ENCODE results near the gene IPP. TPM values are rescaled to one million over a fixed set of nuclear protein-coding genes. Genes with fewer than 3 reads are reported as not detected.
"Not testable (repeated sequence)": the region's sequence is repeated elsewhere in the genome, so short reads cannot be mapped to it uniquely, and the experiment has no call there.

Gene IPP
- polyA plus RNA-seq, 6 donors from 2014 or later, result 8.6 to 16.9 (median 11.0) TPM

DNA sequence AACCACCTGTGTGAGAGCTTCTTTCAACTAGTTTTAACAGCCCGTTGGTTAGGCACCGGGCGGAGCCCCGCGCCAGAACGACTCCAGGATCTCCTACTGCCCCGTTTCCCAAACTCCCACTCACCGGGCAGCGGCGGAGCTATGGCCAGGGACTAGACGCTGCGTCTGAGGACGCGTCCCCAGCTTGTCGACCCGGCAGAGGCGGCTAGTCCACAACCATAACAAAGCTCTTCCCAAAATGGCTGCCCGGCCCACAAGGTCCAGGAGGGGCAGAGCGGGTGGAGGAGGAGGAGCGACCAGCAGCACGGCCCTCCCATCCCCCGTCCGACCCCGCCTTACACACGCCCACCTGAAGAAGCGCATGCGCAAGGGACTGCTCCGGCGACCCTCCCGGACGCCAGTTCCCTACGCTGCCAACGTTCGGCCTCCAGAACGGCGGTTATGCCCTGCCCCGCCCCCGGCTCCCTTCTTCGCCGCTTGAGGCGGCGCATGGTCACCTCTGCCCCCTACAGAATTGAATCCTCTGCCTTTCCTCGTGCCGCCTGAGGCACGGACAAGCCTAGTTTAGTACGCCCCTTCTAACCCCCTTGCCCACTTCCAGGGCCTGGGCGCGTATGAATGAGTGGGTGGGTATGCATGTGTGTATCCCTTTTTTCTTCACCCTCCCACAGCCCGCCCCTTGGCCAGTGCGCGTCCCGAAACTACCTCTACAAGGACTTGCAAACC lies 64.0 kb downstream of the IPP start, which contains the start of gene GPBP1L1:
GPBP1L1 (minus strand) TSS at position 246 of the 726 bp plus-strand sequence. CDS start 27,446 bp downstream, outside the sequence.
- Mint-ChIP-seq H3K27ac (peak within 1 kb of the TSS; percentile 97 to 100 (median 99)), H3K9me3 (no peaks in the 10 kb centered on the region), H3K27me3 (no peaks in the 10 kb centered on the region), H3K4me3 (peak within 1 kb of the TSS; percentile 90 to 100 (median 99)), H3K36me3 (peaks cover 0 to 7% of the 10 kb centered on the region in 2 donors), H3K4me1 (peaks cover 30 to 63% (median 45%) of the 10 kb centered on the region in 3 donors)
- ATAC-seq (ENCODE audit: low read depth in 2 of 2), result peak; percentile 66 to 70
- DNase-seq, result peak; percentile 98

DNA sequence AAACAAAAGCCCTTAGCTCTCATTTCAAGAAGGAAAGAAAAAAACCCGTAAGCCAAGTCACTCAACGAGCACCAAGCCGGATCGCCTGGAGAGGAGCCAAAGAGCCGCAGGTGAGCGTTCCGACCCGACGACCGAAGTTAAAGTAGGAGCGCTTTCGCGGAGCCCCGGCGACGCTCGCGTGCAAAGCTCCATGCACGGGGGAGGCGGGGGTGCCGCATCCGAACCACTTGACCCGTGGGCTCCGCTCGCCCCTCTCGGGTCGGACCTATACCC lies 64.5 kb downstream of the IPP start:
- H3K9me3 Mint-ChIP-seq, result no peaks in the 10 kb centered on the region
- DNase-seq, result no peak
- H3K4me1 Mint-ChIP-seq, result peaks cover 33 to 68% (median 50%) of the 10 kb centered on the region in 3 donors
- peak; percentile 17 to 18 for ATAC-seq (ENCODE audit: low read depth in 2 of 2)
- peak overlapping the region; percentile 90 to 100 (median 99) for H3K4me3 Mint-ChIP-seq
- peaks cover 0 to 3% of the 10 kb centered on the region in 2 donors for H3K36me3 Mint-ChIP-seq
- H3K27ac Mint-ChIP-seq, result peak overlapping the region; percentile 97 to 100 (median 99)
- no peaks in the 10 kb centered on the region for H3K27me3 Mint-ChIP-seq

GRCh38 chr1:45685308-45686014 lies 65.0 kb downstream of the IPP start:
- peak; percentile 9 for DNase-seq
- Mint-ChIP-seq H3K27me3 (no peaks in the 10 kb centered on the region), H3K4me3 (peak overlapping the region; percentile 90 to 100 (median 99)), H3K27ac (peak overlapping the region; percentile 97 to 100 (median 99)), H3K36me3 (no peaks in the 10 kb centered on the region), H3K4me1 (peaks cover 38 to 73% (median 55%) of the 10 kb centered on the region in 3 donors), H3K9me3 (no peaks in the 10 kb centered on the region)
- no peak for ATAC-seq (ENCODE audit: low read depth in 2 of 2)

DNA sequence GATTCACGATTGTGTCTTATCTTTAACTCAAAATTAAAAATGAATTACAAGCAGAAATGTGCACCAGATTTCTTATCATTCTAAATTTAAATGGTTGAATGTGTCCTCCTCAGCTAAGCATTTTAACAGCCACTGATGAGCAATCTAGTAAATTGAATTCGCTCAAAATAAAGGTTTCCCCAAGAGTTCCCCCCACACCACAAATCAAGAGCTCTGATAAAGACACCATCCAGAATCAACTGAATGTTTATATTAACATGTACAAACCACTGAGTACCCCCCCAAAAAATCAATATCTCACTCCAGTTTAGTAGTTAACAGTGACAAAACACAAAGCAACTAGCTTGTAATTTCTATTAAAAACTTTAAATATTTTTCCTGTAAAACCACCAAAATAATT lies 66.1 kb downstream of the IPP start:
- peak overlapping the region; percentile 22 to 99 (median 80) for H3K4me3 Mint-ChIP-seq
- no peaks in the 10 kb centered on the region for H3K36me3 Mint-ChIP-seq
- DNase-seq, result no peak
- no peaks in the 10 kb centered on the region for H3K9me3 Mint-ChIP-seq
- peaks cover 41 to 78% (median 60%) of the 10 kb centered on the region in 3 donors for H3K4me1 Mint-ChIP-seq
- ATAC-seq (ENCODE audit: low read depth in 2 of 2), result no peak
- no peaks in the 10 kb centered on the region for H3K27me3 Mint-ChIP-seq
- peak overlapping the region in 2 of 6 donors; percentile 97 to 98 for H3K27ac Mint-ChIP-seq

DNA sequence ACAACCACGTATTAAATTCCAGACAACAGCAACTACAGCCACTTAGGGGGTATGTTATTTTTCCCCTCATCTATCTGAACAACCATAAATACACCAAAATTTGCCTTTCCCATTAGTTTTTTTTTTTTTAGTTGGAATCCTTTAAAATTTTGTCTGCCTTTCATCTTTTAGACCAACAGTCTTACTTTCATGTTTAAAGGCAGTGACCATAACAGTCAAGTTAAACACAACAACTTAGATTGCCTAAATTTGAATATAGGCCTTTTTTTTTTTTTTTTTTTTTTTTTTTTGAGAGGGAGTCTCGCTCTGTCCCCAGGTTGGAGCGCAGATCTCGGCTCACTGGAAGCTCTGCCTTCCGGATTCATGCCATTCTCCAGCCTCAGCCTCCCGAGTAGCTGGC lies 67.5 kb downstream of the IPP start:
- Mint-ChIP-seq H3K4me1 (peaks cover 44 to 78% (median 68%) of the 10 kb centered on the region in 3 donors), H3K9me3 (no peaks in the 10 kb centered on the region), H3K36me3 (no peaks in the 10 kb centered on the region), H3K27ac (peak overlapping the region in 1 of 6 donors; percentile 14), H3K4me3 (peak overlapping the region in 1 of 8 donors; percentile 22), H3K27me3 (no peaks in the 10 kb centered on the region)
- no peak for ATAC-seq (ENCODE audit: low read depth in 2 of 2)
- DNase-seq, result no peak

- no peaks in the 10 kb centered on the region for H3K9me3 Mint-ChIP-seq
- H3K4me3 Mint-ChIP-seq, result peak overlapping the region in 2 of 8 donors; percentile 11 to 14
- peak overlapping the region in 2 of 6 donors; percentile 26 to 69 for H3K27ac Mint-ChIP-seq
- H3K27me3 Mint-ChIP-seq, result no peaks in the 10 kb centered on the region
- H3K4me1 Mint-ChIP-seq, result peaks cover 41 to 78% (median 66%) of the 10 kb centered on the region in 3 donors
- ATAC-seq (ENCODE audit: low read depth in 2 of 2) (no peak), DNase-seq (no peak)
- H3K36me3 Mint-ChIP-seq, result peaks cover 8% of the 10 kb centered on the region in 2 donors
Observed at GRCh38 chr1:45679123-45679522, 71.3 kb downstream of the IPP start.

GRCh38 chr1:45678489-45678888 lies 72.0 kb downstream of the IPP start:
- no peak for ATAC-seq (ENCODE audit: low read depth in 2 of 2)
- peak overlapping the region in 1 of 6 donors; percentile 26 for H3K27ac Mint-ChIP-seq
- no peaks in the 10 kb centered on the region for H3K27me3 Mint-ChIP-seq
- no peak overlapping the region for H3K4me3 Mint-ChIP-seq
- peaks cover 8% of the 10 kb centered on the region in 2 donors for H3K36me3 Mint-ChIP-seq
- peaks cover 41 to 77% (median 70%) of the 10 kb centered on the region in 3 donors for H3K4me1 Mint-ChIP-seq
- H3K9me3 Mint-ChIP-seq, result no peaks in the 10 kb centered on the region
- no peak for DNase-seq

DNA sequence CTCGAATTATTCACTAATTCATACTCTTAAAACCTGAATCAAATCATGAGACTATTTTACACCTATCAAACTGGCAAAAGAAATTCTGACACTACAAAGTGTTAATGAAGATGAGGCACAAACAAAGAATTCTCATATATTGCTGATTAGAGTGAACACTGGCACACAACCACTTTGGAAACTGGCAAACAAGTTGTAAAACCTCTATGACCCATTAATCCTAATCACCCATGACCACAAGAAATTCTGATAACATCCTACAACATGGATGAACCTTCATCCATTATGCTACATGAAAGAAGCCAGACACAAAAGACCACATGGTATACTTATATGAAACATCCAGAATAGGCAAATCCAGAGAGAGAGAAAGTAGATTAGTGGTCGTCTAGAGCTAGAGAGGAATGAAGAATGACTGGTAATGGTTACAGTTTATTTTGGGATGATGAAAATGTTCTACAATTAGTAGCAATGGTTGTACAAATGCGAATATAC lies 72.7 kb downstream of the IPP start:
- Mint-ChIP-seq H3K36me3 (peaks cover 8 to 13% of the 10 kb centered on the region in 2 donors), H3K4me3 (peak overlapping the region in 1 of 8 donors; percentile 48), H3K27me3 (no peaks in the 10 kb centered on the region), H3K27ac (peak overlapping the region in 2 of 6 donors; percentile 22 to 54), H3K9me3 (no peaks in the 10 kb centered on the region), H3K4me1 (peaks cover 45 to 82% (median 73%) of the 10 kb centered on the region in 3 donors)
- DNase-seq (no peak), ATAC-seq (ENCODE audit: low read depth in 2 of 2) (no peak)

GRCh38 chr1:45676553-45676952 lies 73.9 kb downstream of the IPP start:
- ATAC-seq (ENCODE audit: low read depth in 2 of 2); DNase-seq; H3K9me3 Mint-ChIP-seq; H3K27me3 Mint-ChIP-seq; H3K4me3 Mint-ChIP-seq: not testable (repeated sequence)
- Mint-ChIP-seq H3K4me1 (peaks cover 49 to 81% (median 71%) of the 10 kb centered on the region in 3 donors), H3K27ac (peak overlapping the region in 2 of 6 donors; percentile 22 to 83), H3K36me3 (peaks cover 8 to 14% of the 10 kb centered on the region in 2 donors)

- H3K4me1 Mint-ChIP-seq, result peaks cover 45 to 72% (median 66%) of the 10 kb centered on the region in 3 donors
- no peak overlapping the region for H3K4me3 Mint-ChIP-seq
- no peaks in the 10 kb centered on the region for H3K27me3 Mint-ChIP-seq
- H3K27ac Mint-ChIP-seq, result peak overlapping the region in 1 of 6 donors; percentile 2
- no peak for DNase-seq
- no peaks in the 10 kb centered on the region for H3K9me3 Mint-ChIP-seq
- no peak for ATAC-seq (ENCODE audit: low read depth in 2 of 2)
- H3K36me3 Mint-ChIP-seq, result peaks cover 8 to 14% of the 10 kb centered on the region in 2 donors
Observed at GRCh38 chr1:45674478-45674877, 76.0 kb downstream of the IPP start.

- Mint-ChIP-seq H3K27me3 (no peaks in the 10 kb centered on the region), H3K36me3 (peaks cover 8 to 14% of the 10 kb centered on the region in 2 donors), H3K4me3 (no peak overlapping the region), H3K27ac (peak overlapping the region in 1 of 6 donors; percentile 54), H3K9me3 (no peaks in the 10 kb centered on the region), H3K4me1 (peaks cover 41 to 66% (median 60%) of the 10 kb centered on the region in 3 donors)
- DNase-seq (no peak), ATAC-seq (ENCODE audit: low read depth in 2 of 2) (no peak)
Observed at GRCh38 chr1:45673956-45674355, 76.5 kb downstream of the IPP start.

- Mint-ChIP-seq H3K9me3 (no peaks in the 10 kb centered on the region), H3K27me3 (no peaks in the 10 kb centered on the region), H3K4me1 (peaks cover 50 to 64% (median 51%) of the 10 kb centered on the region in 3 donors), H3K4me3 (no peak overlapping the region), H3K36me3 (peaks cover 7 to 14% of the 10 kb centered on the region in 2 donors), H3K27ac (peak overlapping the region in 1 of 6 donors; percentile 10)
- no peak for DNase-seq
- no peak for ATAC-seq (ENCODE audit: low read depth in 2 of 2)
Observed at GRCh38 chr1:45669859-45670655, 80.4 kb downstream of the IPP start.

DNA sequence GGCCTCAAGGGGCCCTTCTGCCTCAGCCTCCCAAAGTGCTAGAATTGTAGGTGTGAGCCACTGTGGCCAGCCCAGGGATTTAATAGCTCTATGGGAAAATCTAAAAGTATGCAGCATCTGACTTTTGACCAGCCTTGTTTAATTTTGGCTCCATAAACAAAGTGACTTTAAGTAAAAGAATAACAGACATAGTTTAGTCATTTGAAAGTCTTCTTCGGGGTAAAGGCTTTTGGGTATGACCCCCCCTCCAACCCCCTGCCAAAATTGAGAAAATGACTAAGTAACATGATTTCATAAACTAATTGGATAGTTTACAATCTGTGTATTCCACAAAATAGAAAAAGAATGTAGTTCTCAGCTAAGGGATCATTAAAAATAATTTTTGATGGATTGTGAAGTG lies 81.1 kb downstream of the IPP start:
- Mint-ChIP-seq H3K4me1 (peaks cover 46 to 58% (median 52%) of the 10 kb centered on the region in 3 donors), H3K27me3 (no peaks in the 10 kb centered on the region), H3K27ac (peak overlapping the region in 3 of 6 donors; percentile 29 to 69 (median 36)), H3K9me3 (no peaks in the 10 kb centered on the region), H3K36me3 (peaks cover under 1 to 8% of the 10 kb centered on the region in 2 donors), H3K4me3 (no peak overlapping the region)
- DNase-seq (no peak), ATAC-seq (ENCODE audit: low read depth in 2 of 2) (no peak)
